Measurements from ENCODE around the gene TBC1D21. TPM values are rescaled to one million over a fixed set of nuclear protein-coding genes. Genes with fewer than 3 reads are reported as not detected.
A peak's percentile ranks its signal among the peaks of the same experiment; 100 is the strongest.

The TBC1D21 gene
- total and polyA plus RNA-seq, 2 of the 4 experiments (the other 2 are of a cell fraction), result not detected

DNA sequence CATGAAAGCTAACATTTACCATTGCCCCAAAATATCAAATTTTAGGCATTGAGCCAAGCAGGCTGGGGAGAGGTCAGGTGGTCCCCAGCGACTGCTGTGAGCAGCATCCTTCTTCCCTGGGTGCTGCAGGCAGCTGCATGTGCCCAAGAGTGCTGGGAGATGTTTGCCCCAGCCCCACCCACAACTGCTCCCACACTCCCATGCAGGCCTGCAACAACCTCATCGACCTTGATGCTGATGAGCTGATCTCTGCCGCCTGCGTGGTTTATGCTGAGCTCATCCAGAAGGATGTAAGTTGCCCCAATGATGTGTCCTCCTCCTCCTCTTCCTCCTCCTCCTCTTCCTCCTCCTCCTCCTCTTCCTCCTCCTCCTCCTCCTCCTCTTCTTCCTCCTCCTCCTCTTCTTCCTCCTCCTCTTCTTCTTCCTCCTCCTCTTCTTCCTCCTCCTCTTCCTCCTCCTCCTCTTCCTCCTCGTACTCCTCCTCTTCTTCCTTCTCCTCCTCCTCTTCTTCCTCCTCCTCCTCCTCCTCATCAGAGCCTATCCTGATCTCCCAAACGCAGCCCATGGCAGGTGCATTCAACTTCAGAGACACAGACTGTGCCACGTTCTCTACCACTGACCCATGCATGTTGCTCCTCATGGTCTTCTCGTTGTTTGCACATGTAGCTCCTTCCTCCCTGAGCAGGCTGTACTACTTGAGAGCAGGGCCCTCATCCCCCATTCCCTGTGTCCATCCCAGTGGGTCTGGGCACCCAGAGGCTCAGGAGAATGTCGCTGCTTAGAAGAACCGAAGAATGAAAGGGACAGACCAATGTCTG, 15.1 kb downstream of the TBC1D21 start:
- dilution Hi-C loops (cut with HindIII; ENCODE audit: low sequenced_read_pairs, unreplicated experiment), result no loop called here
- 58% methylated on average over 6 of the region's 10 CpGs; no CpG with 5 or more reads in 1 of the 2 experiments for WGBS, 2 experiments (ENCODE audit: extremely low coverage in 2 of 2, insufficient read length in 1 of 2)
- TF ChIP-seq CEBPB (IDR thresholded peaks at IDR 0.05; ENCODE audit: low read depth, low read length) (no peak), CHD1 (IDR thresholded peaks at IDR 0.05; ENCODE audit: low read depth, low read length) (no peak), RAD21 (IDR thresholded peaks at IDR 0.05; ENCODE audit: low read length) (no peak), FOS (IDR thresholded peaks at IDR 0.05; ENCODE audit: low read depth, low read length) (no peak), MAFK (IDR thresholded peaks at IDR 0.05; ENCODE audit: low read depth, low read length) (no peak), POLR2A (IDR thresholded peaks at IDR 0.05; ENCODE audit: low read depth, low read length) (no peak), RFX5 (IDR thresholded peaks at IDR 0.05; ENCODE audit: low read depth, low read length) (no peak), SMC3 (IDR thresholded peaks at IDR 0.05; ENCODE audit: low read depth, low read length) (no peak), MAZ (IDR thresholded peaks at IDR 0.05; ENCODE audit: borderline replicate concordance, low read depth, low read length) (no peak), BHLHE40 (IDR thresholded peaks at IDR 0.05; ENCODE audit: low read depth, low read length) (no peak), RCOR1 (IDR thresholded peaks at IDR 0.05; ENCODE audit: insufficient replicate concordance, low read length) (no peak), NFE2L2 (IDR thresholded peaks at IDR 0.05; ENCODE audit: low read depth, low read length) (no peak)
- TF ChIP-seq, protein P1, sequence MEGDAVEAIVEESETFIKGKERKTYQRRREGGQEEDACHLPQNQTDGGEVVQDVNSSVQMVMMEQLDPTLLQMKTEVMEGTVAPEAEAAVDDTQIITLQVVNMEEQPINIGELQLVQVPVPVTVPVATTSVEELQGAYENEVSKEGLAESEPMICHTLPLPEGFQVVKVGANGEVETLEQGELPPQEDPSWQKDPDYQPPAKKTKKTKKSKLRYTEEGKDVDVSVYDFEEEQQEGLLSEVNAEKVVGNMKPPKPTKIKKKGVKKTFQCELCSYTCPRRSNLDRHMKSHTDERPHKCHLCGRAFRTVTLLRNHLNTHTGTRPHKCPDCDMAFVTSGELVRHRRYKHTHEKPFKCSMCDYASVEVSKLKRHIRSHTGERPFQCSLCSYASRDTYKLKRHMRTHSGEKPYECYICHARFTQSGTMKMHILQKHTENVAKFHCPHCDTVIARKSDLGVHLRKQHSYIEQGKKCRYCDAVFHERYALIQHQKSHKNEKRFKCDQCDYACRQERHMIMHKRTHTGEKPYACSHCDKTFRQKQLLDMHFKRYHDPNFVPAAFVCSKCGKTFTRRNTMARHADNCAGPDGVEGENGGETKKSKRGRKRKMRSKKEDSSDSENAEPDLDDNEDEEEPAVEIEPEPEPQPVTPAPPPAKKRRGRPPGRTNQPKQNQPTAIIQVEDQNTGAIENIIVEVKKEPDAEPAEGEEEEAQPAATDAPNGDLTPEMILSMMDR (conservative IDR thresholded peaks at IDR 0.05; ENCODE audit: low read depth, low read length), result no peak
- TF ChIP-seq, protein P2, sequence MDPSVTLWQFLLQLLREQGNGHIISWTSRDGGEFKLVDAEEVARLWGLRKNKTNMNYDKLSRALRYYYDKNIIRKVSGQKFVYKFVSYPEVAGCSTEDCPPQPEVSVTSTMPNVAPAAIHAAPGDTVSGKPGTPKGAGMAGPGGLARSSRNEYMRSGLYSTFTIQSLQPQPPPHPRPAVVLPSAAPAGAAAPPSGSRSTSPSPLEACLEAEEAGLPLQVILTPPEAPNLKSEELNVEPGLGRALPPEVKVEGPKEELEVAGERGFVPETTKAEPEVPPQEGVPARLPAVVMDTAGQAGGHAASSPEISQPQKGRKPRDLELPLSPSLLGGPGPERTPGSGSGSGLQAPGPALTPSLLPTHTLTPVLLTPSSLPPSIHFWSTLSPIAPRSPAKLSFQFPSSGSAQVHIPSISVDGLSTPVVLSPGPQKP (IDR thresholded peaks at IDR 0.05; ENCODE audit: borderline replicate concordance, low read depth, low read length), result no peak
- TF ChIP-seq, protein P3, sequence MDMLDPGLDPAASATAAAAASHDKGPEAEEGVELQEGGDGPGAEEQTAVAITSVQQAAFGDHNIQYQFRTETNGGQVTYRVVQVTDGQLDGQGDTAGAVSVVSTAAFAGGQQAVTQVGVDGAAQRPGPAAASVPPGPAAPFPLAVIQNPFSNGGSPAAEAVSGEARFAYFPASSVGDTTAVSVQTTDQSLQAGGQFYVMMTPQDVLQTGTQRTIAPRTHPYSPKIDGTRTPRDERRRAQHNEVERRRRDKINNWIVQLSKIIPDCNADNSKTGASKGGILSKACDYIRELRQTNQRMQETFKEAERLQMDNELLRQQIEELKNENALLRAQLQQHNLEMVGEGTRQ (IDR thresholded peaks at IDR 0.05; ENCODE audit: low read depth, low read length), result no peak

More for the DNA sequence above, 15.1 kb downstream of the TBC1D21 start:
- Histone ChIP-seq H3K4me2 (ENCODE audit: low read depth, low read length) (no peak overlapping the region), H3K79me1 (ENCODE audit: low read depth in 1 of 2, low read length in 2 of 2) (no peaks in the 10 kb centered on the region), H3K4ac (ENCODE audit: low read depth, low read length) (no peak overlapping the region), H3K56ac (ENCODE audit: extremely low read depth, insufficient read depth, low read length) (no peak overlapping the region), H3K27ac (ENCODE audit: insufficient read depth, low read length) (no peak overlapping the region), H3K36me3 (ENCODE audit: control insufficient read depth, insufficient read depth, low read length) (no peaks in the 10 kb centered on the region), H4K20me1 (ENCODE audit: insufficient read depth, low read length) (0 out of 2 replicates have a peak, but pooled peaks cover 3% of the 10 kb centered on the region), H4K8ac (ENCODE audit: low read depth in 2 of 2, low read length in 2 of 2) (no peak overlapping the region), H2BK120ac (ENCODE audit: low read depth, low read length) (no peak overlapping the region), H2BK15ac (ENCODE audit: low read depth, low read length) (no peak overlapping the region), H2AFZ (replicated peaks; ENCODE audit: low read length, poor library complexity) (peak overlapping the region; percentile 11), H3K27me3 (ENCODE audit: control insufficient read depth, insufficient read depth, low read length) (peaks cover 50% of the 10 kb centered on the region), H4K5ac (ENCODE audit: low read depth, low read length) (no peak overlapping the region), H4K91ac (ENCODE audit: insufficient read depth, low read depth, low read length) (no peak overlapping the region), H3K9me3 (ENCODE audit: control insufficient read depth, insufficient read depth, low read length) (no peaks in the 10 kb centered on the region; the same call in 1 of the 2 replicates), H3K9ac (ENCODE audit: low read depth, low read length) (no peak overlapping the region), H3K18ac (ENCODE audit: low read depth, low read length) (no peak overlapping the region), H2BK5ac (ENCODE audit: low read depth, low read length, poor library complexity, severe bottlenecking) (no peak overlapping the region), H3K23ac (ENCODE audit: low read depth, low read length) (no peak overlapping the region), H2BK20ac (ENCODE audit: low read depth, low read length) (no peak overlapping the region), H3K4me1 (ENCODE audit: control insufficient read depth, insufficient read depth, low read length) (no peaks in the 10 kb centered on the region), H3K4me3 (ENCODE audit: insufficient read depth, low read depth, low read length) (no peak overlapping the region), H3K9me1 (ENCODE audit: insufficient read depth, low read length) (no peaks in the 10 kb centered on the region), H2AK5ac (ENCODE audit: low read depth, low read length) (no peak overlapping the region), H3K14ac (replicated peaks; ENCODE audit: low read depth, low read length) (no peak overlapping the region), H2AK9ac (replicated peaks; ENCODE audit: low read depth, low read length, poor library complexity) (no peak overlapping the region)
- intact Hi-C loops (cut with micrococcal nuclease) (no loop called here), in situ Hi-C loops (cut with MboI; ENCODE audit: low sequenced_read_pairs) (no loop called here)
- BruUV-seq (replicated peaks), result no TSS peak
- ChIA-PET POLR2A (ENCODE audit: unreplicated experiment) (no interaction called here), CTCF (interaction anchor here (0.6 to 1.1 kb wide), 2 partner anchors 14 to 82 kb away, joined by 3 read pairs; no protein-coding TSS in a partner anchor)
- DNase-seq (no peak), ATAC-seq (ENCODE audit: low read depth) (no peak)

Measured in IMR-90 (cell line).